A549 treated with CpdA at 1 μM for 4 hours (cell line): ENCODE data around the gene OAS1. TPM values are rescaled to one million over a fixed set of nuclear protein-coding genes. Genes with fewer than 3 reads are reported as not detected.

Experiments used
- total RNA-seq: library from RNA; stranded (reverse); fragments of 200-300 nt; extraction: Qiagen RNA extraction; gene quantifications from 5 replicates; pipeline ENCODE4 v1.2.3, GENCODE V29; 2022; ENCODE audit warnings: low read depth

The OAS1 gene
- 41.9 to 76.3 TPM (median 65.0 TPM) in 5 replicates for total RNA-seq

DNA sequence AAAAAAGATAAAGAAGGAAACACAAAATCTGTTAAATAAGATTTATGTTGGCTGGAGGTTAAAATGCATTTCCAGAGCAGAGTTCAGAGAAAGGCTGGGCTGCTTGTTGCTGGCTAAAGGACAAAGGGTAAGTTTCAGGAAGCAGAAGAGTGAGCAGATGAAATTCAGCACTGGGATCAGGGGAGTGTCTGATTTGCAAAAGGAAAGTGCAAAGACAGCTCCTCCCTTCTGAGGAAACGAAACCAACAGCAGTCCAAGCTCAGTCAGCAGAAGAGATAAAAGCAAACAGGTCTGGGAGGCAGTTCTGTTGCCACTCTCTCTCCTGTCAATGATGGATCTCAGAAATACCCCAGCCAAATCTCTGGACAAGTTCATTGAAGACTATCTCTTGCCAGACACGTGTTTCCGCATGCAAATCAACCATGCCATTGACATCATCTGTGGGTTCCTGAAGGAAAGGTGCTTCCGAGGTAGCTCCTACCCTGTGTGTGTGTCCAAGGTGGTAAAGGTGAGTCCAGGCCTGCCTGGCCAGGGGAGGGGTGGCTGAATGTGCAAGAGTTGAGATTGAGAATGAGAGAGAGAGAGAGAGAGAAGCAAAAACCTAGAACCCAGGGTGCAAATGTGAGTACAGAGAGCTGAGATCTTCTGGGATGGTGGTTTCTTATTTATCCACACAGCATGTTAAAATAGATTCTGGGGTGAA lies at the start of gene OAS1:
TSS of gene OAS1 (plus strand) at position 251 of the 703 bp plus-strand sequence. CDS start at position 329, 78 bp downstream.

DNA sequence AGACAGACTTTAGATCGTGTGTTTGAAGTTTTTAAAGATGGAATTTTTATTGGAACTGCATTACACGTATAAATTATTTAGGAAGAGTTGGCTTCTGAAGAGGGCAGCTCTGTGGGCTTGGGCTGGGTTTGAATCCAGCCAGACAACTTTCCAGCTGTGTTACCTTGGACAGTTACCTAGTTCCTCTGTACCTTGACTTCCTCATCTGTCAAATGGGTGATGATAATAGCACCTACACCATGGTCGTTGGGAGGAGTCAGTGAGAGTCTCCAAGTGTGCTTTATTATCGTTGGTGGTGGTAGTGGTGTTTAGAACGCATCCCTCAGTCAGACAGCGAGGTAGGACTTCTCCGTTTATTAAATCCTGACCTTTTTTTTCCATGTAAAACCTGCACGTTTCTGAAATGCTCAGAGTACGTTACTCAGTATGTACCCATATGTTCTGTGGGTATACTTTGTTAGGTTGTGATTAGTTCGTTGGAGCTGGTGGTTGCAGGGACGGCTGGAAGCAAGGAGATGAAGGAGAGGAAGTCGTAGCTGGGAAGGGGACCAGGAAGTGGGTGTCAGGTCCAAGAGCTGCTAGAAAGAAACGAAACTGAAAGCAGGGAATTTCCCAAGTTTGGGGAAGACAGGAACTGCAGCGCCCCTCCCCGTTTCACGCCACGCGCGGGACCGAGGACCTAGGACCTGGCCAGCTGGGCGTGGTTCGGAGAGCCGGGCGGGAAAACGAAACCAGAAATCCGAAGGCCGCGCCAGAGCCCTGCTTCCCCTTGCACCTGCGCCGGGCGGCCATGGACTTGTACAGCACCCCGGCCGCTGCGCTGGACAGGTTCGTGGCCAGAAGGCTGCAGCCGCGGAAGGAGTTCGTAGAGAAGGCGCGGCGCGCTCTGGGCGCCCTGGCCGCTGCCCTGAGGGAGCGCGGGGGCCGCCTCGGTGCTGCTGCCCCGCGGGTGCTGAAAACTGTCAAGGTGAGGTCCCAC lies 31.3 kb downstream of the OAS1 start, which contains the start of gene OAS3:
TSS of gene OAS3 (plus strand) at position 734 of the 979 bp plus-strand sequence. CDS start at position 791, 57 bp downstream.

Other genes starting within 250 kb of the OAS1 start
- gene RPH3A, start 115.2 kb upstream of the OAS1 start, total RNA-seq = 0.12 to 0.43 TPM (median 0.22 TPM) in 5 replicates
- gene OAS3, start 31.5 kb downstream of the OAS1 start, total RNA-seq = 23.3 to 29.8 TPM (median 28.1 TPM) in 5 replicates
- gene OAS2, start 71.6 kb downstream of the OAS1 start, total RNA-seq = 0.22 to 0.38 TPM (median 0.30 TPM) in 5 replicates
- gene DTX1, start 149.8 kb downstream of the OAS1 start, total RNA-seq = 0.32 to 0.67 TPM (median 0.46 TPM) in 5 replicates
- 0.19 to 0.62 TPM (median 0.28 TPM) in 5 replicates for gene RASAL1, start 228.8 kb downstream of the OAS1 start, total RNA-seq
- 0.11 to 0.15 TPM in 2 of 5 replicates, not detected in the others for gene CFAP73, start 242.8 kb downstream of the OAS1 start, total RNA-seq